ENCODE data around the gene SDSL.

The SDSL gene

GRCh38 chr12:113469224-113469948, 47.2 kb downstream of the SDSL start:
- H3K9me3 ChIP-seq (ENCODE audit: insufficient read depth, low read depth, low read length), result no peaks in the 10 kb centered on the region
- H2AFZ ChIP-seq (ENCODE audit: low read length), result no peak overlapping the region
- H3K4me1 ChIP-seq (ENCODE audit: insufficient read depth, low read length, poor library complexity, severe bottlenecking), result no peaks in the 10 kb centered on the region
- no peaks in the 10 kb centered on the region for H4K20me1 ChIP-seq (ENCODE audit: insufficient read depth, low read length, poor library complexity, severe bottlenecking)
- H3K9me2 ChIP-seq (replicated peaks; ENCODE audit: low read depth, low read length), result no peaks in the 10 kb centered on the region
- H3K9ac ChIP-seq (ENCODE audit: low read depth, low read length, poor library complexity, severe bottlenecking), result no peak overlapping the region
- no peaks in the 10 kb centered on the region for H3K36me3 ChIP-seq (ENCODE audit: insufficient read depth, low read length)
- no peaks in the 10 kb centered on the region for H3F3A ChIP-seq (ENCODE audit: low read depth)
- H3K79me2 ChIP-seq (ENCODE audit: insufficient read depth, low read length), result no peaks in the 10 kb centered on the region
- H3K27me3 ChIP-seq (ENCODE audit: insufficient read depth, low read length, poor library complexity, severe bottlenecking), result no peaks in the 10 kb centered on the region
- TF ChIP-seq CTCF (conservative IDR thresholded peaks at IDR 0.05; ENCODE audit: low read length), result no peak
- TF ChIP-seq EZH2phosphoT487 (IDR thresholded peaks at IDR 0.05; ENCODE audit: borderline replicate concordance), result no peak
- H3K4me2 ChIP-seq (ENCODE audit: low read depth, low read length, poor library complexity, severe bottlenecking), result no peak overlapping the region
- no peak overlapping the region for H3K4me3 ChIP-seq (ENCODE audit: low read length, poor library complexity, severe bottlenecking)

GRCh38 chr12:113469949-113470743, 48.0 kb downstream of the SDSL start:
- Histone ChIP-seq H3K27me3 (ENCODE audit: insufficient read depth, low read length, poor library complexity, severe bottlenecking) (no peaks in the 10 kb centered on the region), H3K4me2 (ENCODE audit: low read depth, low read length, poor library complexity, severe bottlenecking) (no peak overlapping the region), H3K9ac (ENCODE audit: low read depth, low read length, poor library complexity, severe bottlenecking) (no peak overlapping the region), H4K20me1 (ENCODE audit: insufficient read depth, low read length, poor library complexity, severe bottlenecking) (no peaks in the 10 kb centered on the region), H3K9me3 (ENCODE audit: insufficient read depth, low read depth, low read length) (no peaks in the 10 kb centered on the region), H3K4me3 (ENCODE audit: low read length, poor library complexity, severe bottlenecking) (no peak overlapping the region), H3K36me3 (ENCODE audit: insufficient read depth, low read length) (no peaks in the 10 kb centered on the region), H2AFZ (ENCODE audit: low read length) (no peak overlapping the region), H3K9me2 (replicated peaks; ENCODE audit: low read depth, low read length) (no peaks in the 10 kb centered on the region), H3F3A (ENCODE audit: low read depth) (no peaks in the 10 kb centered on the region), H3K4me1 (ENCODE audit: insufficient read depth, low read length, poor library complexity, severe bottlenecking) (no peaks in the 10 kb centered on the region), H3K79me2 (ENCODE audit: insufficient read depth, low read length) (no peaks in the 10 kb centered on the region)
- no peak for TF ChIP-seq CTCF (conservative IDR thresholded peaks at IDR 0.05; ENCODE audit: low read length)
- no peak for TF ChIP-seq EZH2phosphoT487 (IDR thresholded peaks at IDR 0.05; ENCODE audit: borderline replicate concordance)

- Histone ChIP-seq H3K9me3 (ENCODE audit: insufficient read depth, low read depth, low read length) (no peaks in the 10 kb centered on the region), H3K4me3 (ENCODE audit: low read length, poor library complexity, severe bottlenecking) (no peak overlapping the region), H3K9me2 (replicated peaks; ENCODE audit: low read depth, low read length) (no peaks in the 10 kb centered on the region), H3K27me3 (ENCODE audit: insufficient read depth, low read length, poor library complexity, severe bottlenecking) (no peaks in the 10 kb centered on the region), H3K79me2 (ENCODE audit: insufficient read depth, low read length) (no peaks in the 10 kb centered on the region), H4K20me1 (ENCODE audit: insufficient read depth, low read length, poor library complexity, severe bottlenecking) (no peaks in the 10 kb centered on the region), H3K9ac (ENCODE audit: low read depth, low read length, poor library complexity, severe bottlenecking) (no peak overlapping the region), H3F3A (ENCODE audit: low read depth) (no peaks in the 10 kb centered on the region), H2AFZ (ENCODE audit: low read length) (no peak overlapping the region), H3K36me3 (ENCODE audit: insufficient read depth, low read length) (no peaks in the 10 kb centered on the region), H3K4me2 (ENCODE audit: low read depth, low read length, poor library complexity, severe bottlenecking) (no peak overlapping the region), H3K4me1 (ENCODE audit: insufficient read depth, low read length, poor library complexity, severe bottlenecking) (no peaks in the 10 kb centered on the region)
- TF ChIP-seq CTCF (conservative IDR thresholded peaks at IDR 0.05; ENCODE audit: low read length) (no peak), EZH2phosphoT487 (IDR thresholded peaks at IDR 0.05; ENCODE audit: borderline replicate concordance) (no peak)
Observed at GRCh38 chr12:113470871-113471618, 48.9 kb downstream of the SDSL start.

Data from Loucy (cell line).